ENCODE results near the gene SAT1.
"Not testable (repeated sequence)": the region's sequence is repeated elsewhere in the genome, so short reads cannot be mapped to it uniquely, and the experiment has no call there.

SAT1 gene

GRCh38 chrX:23782863-23783588 lies at the start of gene SAT1:
Gene SAT1 (plus strand): TSS chrX:23783173. CDS start chrX:23783352, 179 bp downstream.
- peak; percentile 56 for DNase-seq (ENCODE audit: low read depth)

- DNase-seq (ENCODE audit: low read depth): no peak
Measured at GRCh38 chrX:23736030-23736429, 46.9 kb upstream of the SAT1 start.

GRCh38 chrX:23737413-23737812 lies 45.6 kb upstream of the SAT1 start:
- DNase-seq (ENCODE audit: low read depth): no peak

- peak; percentile 38 for DNase-seq (ENCODE audit: low read depth)
Measured at GRCh38 chrX:23742174-23742696, 40.7 kb upstream of the SAT1 start.

GRCh38 chrX:23742697-23743622 lies 40.0 kb upstream of the SAT1 start, which contains the start of gene ACOT9:
Gene ACOT9 (minus strand): TSS chrX:23743276. CDS start chrX:23743144, 132 bp downstream.
- peak; percentile 81 for DNase-seq (ENCODE audit: low read depth)

GRCh38 chrX:23743623-23743971 lies 39.4 kb upstream of the SAT1 start:
- not testable (repeated sequence) for DNase-seq (ENCODE audit: low read depth)

- DNase-seq (ENCODE audit: low read depth): no peak
Measured at GRCh38 chrX:23745786-23746185, 37.2 kb upstream of the SAT1 start.

GRCh38 chrX:23749129-23749528 lies 33.8 kb upstream of the SAT1 start:
- DNase-seq (ENCODE audit: low read depth): no peak

GRCh38 chrX:23749576-23749975 lies 33.4 kb upstream of the SAT1 start:
- peak; percentile 3 for DNase-seq (ENCODE audit: low read depth)

GRCh38 chrX:23752740-23753415 lies 30.1 kb upstream of the SAT1 start:
- DNase-seq (ENCODE audit: low read depth): peak; percentile 62

GRCh38 chrX:23754664-23755063 lies 28.3 kb upstream of the SAT1 start:
- DNase-seq (ENCODE audit: low read depth): no peak

GRCh38 chrX:23756165-23756564 lies 26.8 kb upstream of the SAT1 start:
- no peak for DNase-seq (ENCODE audit: low read depth)

GRCh38 chrX:23759821-23760220 lies 23.2 kb upstream of the SAT1 start:
- no peak for DNase-seq (ENCODE audit: low read depth)

GRCh38 chrX:23764188-23764984 lies 18.6 kb upstream of the SAT1 start:
- DNase-seq (ENCODE audit: low read depth): no peak

- no peak for DNase-seq (ENCODE audit: low read depth)
Measured at GRCh38 chrX:23765449-23765848, 17.5 kb upstream of the SAT1 start.

- DNase-seq (ENCODE audit: low read depth): no peak
Measured at GRCh38 chrX:23765868-23766267, 17.1 kb upstream of the SAT1 start.

- DNase-seq (ENCODE audit: low read depth): no peak
Measured at GRCh38 chrX:23766650-23767551, 16.1 kb upstream of the SAT1 start.

GRCh38 chrX:23770142-23770541 lies 12.8 kb upstream of the SAT1 start:
- DNase-seq (ENCODE audit: low read depth): no peak

- not testable (repeated sequence) for DNase-seq (ENCODE audit: low read depth)
Measured at GRCh38 chrX:23771086-23771485, 11.9 kb upstream of the SAT1 start.

GRCh38 chrX:23773601-23774175 lies 9.3 kb upstream of the SAT1 start:
- no peak for DNase-seq (ENCODE audit: low read depth)

All from GM04503 (cell line).